Endothelial cell of umbilical vein (primary cell): Measurements from ENCODE around the gene GNAT1. TPM values are rescaled to one million over a fixed set of nuclear protein-coding genes. Genes with fewer than 3 reads are reported as not detected.

Experiments used
- BruUV-seq: library from RNA; stranded (reverse); fragments of 400-500 nt; replicated peaks from 2 replicates; lab custom pipeline; 2021; lab: Mats Ljungman, UMichigan
- CTCF ChIA-PET: fragments of 300-600, 350-600 bp; sonication (Branson Sonifier 250); formaldehyde crosslinking; loops from one replicate; lab custom pipeline; 2021; ENCODE audit warnings: antibody characterized with exemption, inconsistent platforms; lab: Charles Lee
- POLR2A ChIA-PET: fragments of 300-600, 350-600 bp; sonication (Branson Sonifier 250); formaldehyde crosslinking; loops from one replicate; lab custom pipeline; 2021; ENCODE audit warnings: antibody characterized with exemption, inconsistent platforms; lab: Charles Lee
- DNase-seq: peaks from one replicate; pipeline ENCODE4 v3.0.0-alpha.2; 2011; ENCODE audit warnings: low read depth, low spot score
- FAIRE-seq: peaks from 2 replicates; lab custom pipeline; 2011; peaks lifted over from hg19 to GRCh38; lab: Jason Lieb, UNC
- H2AFZ ChIP-seq: 2 replicates; pipeline ENCODE4 v1.6.0; 2012; ENCODE audit warnings: low read depth, low read length, control low read depth, inconsistent platforms
- H3K27ac ChIP-seq: 2 replicates; pipeline ENCODE4 v1.5.1; 2011; ENCODE audit warnings: low read depth, mild to moderate bottlenecking, control low read depth, low read length, moderate library complexity; ENCODE audit not compliant: insufficient read depth
- H3K27me3 ChIP-seq, 2 experiments: 2 replicates each; pipeline versions ENCODE4 v1.6.0 to v1.6.1; 2011; ENCODE audit warnings: low read length in 2 of 2, mixed read lengths in 1 of 2; ENCODE audit not compliant: control insufficient read depth in 2 of 2, insufficient read depth in 2 of 2
- H3K36me3 ChIP-seq, 2 experiments: 2 replicates in 1 of 2; 3 replicates in 1 of 2; pipeline ENCODE4 v1.5.1; 2011; ENCODE audit warnings: low read length in 2 of 2, mild to moderate bottlenecking in 1 of 2, moderate library complexity in 1 of 2; ENCODE audit not compliant: control insufficient read depth in 2 of 2, insufficient read depth in 2 of 2; ENCODE audit errors: extremely low read depth in 1 of 2
- H3K4me1 ChIP-seq: 3 replicates; pipeline ENCODE4 v1.5.1; 2011; ENCODE audit warnings: mild to moderate bottlenecking, low read length; ENCODE audit not compliant: control insufficient read depth, insufficient read depth; ENCODE audit errors: extremely low read depth
- H3K4me2 ChIP-seq: 2 replicates; pipeline ENCODE4 v1.6.1; 2011; ENCODE audit warnings: low read length, control low read depth, mixed read lengths; ENCODE audit not compliant: insufficient read depth
- H3K4me3 ChIP-seq, 3 experiments: fragments of 200-600 bp in 1 of 3; sonication (generic), shearing (Covaris generic) in 1 of 3; replicated peaks in 1 of 3; 2 replicates each; pipeline ENCODE4 v1.5.1; 2011 to 2016; ENCODE audit warnings: control low read depth in 3 of 3, low read length in 3 of 3, mild to moderate bottlenecking in 2 of 3, inconsistent platforms in 1 of 3, low read depth in 1 of 3, moderate library complexity in 1 of 3; ENCODE audit not compliant: insufficient read depth in 1 of 3
- H3K79me2 ChIP-seq: 2 replicates; pipeline ENCODE4 v1.6.0; 2012; ENCODE audit warnings: low read length, inconsistent platforms; ENCODE audit not compliant: control insufficient read depth, insufficient read depth
- H3K9ac ChIP-seq: replicated peaks from 2 replicates; pipeline ENCODE3; 2011; ENCODE audit warnings: low read length, control low read depth; ENCODE audit not compliant: insufficient read depth; ENCODE audit errors: extremely low read depth
- H3K9me1 ChIP-seq: replicated peaks from 3 replicates; pipeline ENCODE4 v1.6.0; 2011; ENCODE audit warnings: mild to moderate bottlenecking, low read length; ENCODE audit not compliant: control insufficient read depth, insufficient read depth; ENCODE audit errors: extremely low read depth
- H3K9me3 ChIP-seq: replicated peaks from 2 replicates; pipeline ENCODE4 v1.5.1; 2012; ENCODE audit warnings: low read length, inconsistent platforms; ENCODE audit not compliant: control insufficient read depth, insufficient read depth
- H4K20me1 ChIP-seq: replicated peaks from 2 replicates; pipeline ENCODE3; 2011; ENCODE audit warnings: mild to moderate bottlenecking, low read length; ENCODE audit not compliant: control insufficient read depth, insufficient read depth; ENCODE audit errors: extremely low read depth
- EZH2 ChIP-seq: IDR thresholded peaks from 2 replicates; pipeline ENCODE4 v1.6.1; 2012; ENCODE audit warnings: borderline replicate concordance, low read depth, mild to moderate bottlenecking, moderate library complexity, low read length, inconsistent platforms; ENCODE audit not compliant: severe bottlenecking
- FOS ChIP-seq: IDR thresholded peaks from 2 replicates; pipeline ENCODE4 v1.6.1; 2011; ENCODE audit warnings: mild to moderate bottlenecking, low read length, moderate library complexity, borderline replicate concordance; ENCODE audit not compliant: insufficient read depth
- GATA2 ChIP-seq: IDR thresholded peaks from 2 replicates; pipeline ENCODE4 v1.7.0; 2011; ENCODE audit warnings: low read depth, mild to moderate bottlenecking, moderate library complexity, mixed read lengths, low read length; ENCODE audit not compliant: insufficient read length, insufficient read depth
- JUN ChIP-seq: IDR thresholded peaks from 2 replicates; pipeline ENCODE4 v1.6.1; 2011; ENCODE audit warnings: borderline replicate concordance, low read depth; ENCODE audit not compliant: insufficient read length, insufficient read depth
- MYC ChIP-seq: IDR thresholded peaks from one replicate; pipeline ENCODE4 v1.6.1; 2011; ENCODE audit warnings: mild to moderate bottlenecking, low read depth, low read length
- POLR2A ChIP-seq: IDR thresholded peaks from 2 replicates; pipeline ENCODE4 v1.6.1; 2012; ENCODE audit warnings: low read depth, mild to moderate bottlenecking, control low read depth, low read length
- POLR2AphosphoS5 ChIP-seq: IDR thresholded peaks from 2 replicates; pipeline ENCODE4 v1.6.1; 2012; ENCODE audit warnings: low read depth, mild to moderate bottlenecking, control low read depth, low read length, moderate library complexity; ENCODE audit not compliant: insufficient read depth
- dilution Hi-C: fragments of 300-500 bp; cut with MboI; formaldehyde crosslinking; loops from one replicate; pipeline ENCODE4 v1.15.0; 2019; ENCODE audit warnings: low sequenced_read_pairs; ENCODE audit not compliant: extremely low pct_ligation_motif_present
- intact Hi-C: fragments of 100-400 bp; cut with micrococcal nuclease; formaldehyde crosslinking; loops from one replicate; pipeline ENCODE4 v1.10.0; 2022
- polyA plus RNA-seq, 4 experiments: library from polyadenylated mRNA; depleted of rRNA in 3 of 4; stranded (reverse) in 3 of 4; unstranded in 1 of 4; fragments of >200 nt; gene quantifications; 2 replicates each; pipeline versions ENCODE4 v1.2.1 to v1.2.3, GENCODE V29; 2011 to 2012; ENCODE audit warnings: missing spikeins in 1 of 4
- total RNA-seq: library from RNA; stranded (reverse); gene quantifications from 2 replicates; pipeline ENCODE4 v1.2.3, GENCODE V29; 2021
- TF ChIP-seq, protein P1 (sequence below): IDR thresholded peaks from 2 replicates; pipeline ENCODE4 v1.6.1; 2011; ENCODE audit not compliant: insufficient read depth, insufficient read length
- TF ChIP-seq, protein P2 (sequence below), 2 donors: IDR thresholded peaks; 1 replicate in 1 of 2; 2 replicates in 1 of 2; pipeline ENCODE4 v1.5.1; 2011; ENCODE audit warnings: low read length in 2 of 2, mild to moderate bottlenecking in 2 of 2, moderate library complexity in 2 of 2, control low read depth in 1 of 2, inconsistent platforms in 1 of 2, low read depth in 1 of 2; ENCODE audit not compliant: insufficient read depth in 1 of 2; ENCODE audit errors: extremely low read depth in 1 of 2

The GNAT1 gene
- total and polyA plus RNA-seq, 2 donors (not counting 3 experiments of a cell fraction or from before 2014, with no cell fraction given) = 0.77 TPM; not detected in 1

DNA sequence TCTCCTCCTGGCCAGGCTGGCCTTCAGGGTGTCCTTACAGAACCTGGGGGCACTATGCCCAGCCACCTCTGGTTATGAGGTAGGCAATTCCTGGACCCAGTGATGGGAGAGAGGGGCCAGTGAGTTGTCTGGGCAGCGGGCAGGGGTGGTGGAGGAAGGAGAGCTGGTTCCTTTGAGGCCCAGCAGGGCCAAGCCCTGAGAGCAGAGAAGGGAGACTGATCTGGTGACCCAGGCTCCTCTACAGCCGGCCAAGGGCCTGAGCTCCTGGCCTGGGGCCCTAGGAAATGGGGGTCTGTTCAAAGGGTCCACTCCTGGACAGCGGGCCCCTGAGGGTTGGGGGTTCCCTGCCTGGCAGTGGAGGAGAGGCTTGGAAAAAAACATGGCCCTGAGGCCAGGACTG lies 21.6 kb downstream of the GNAT1 start:
- no peak overlapping the region for H3K4me2 ChIP-seq
- ChIA-PET CTCF (interaction anchor here (5.9 kb wide), 1 partner anchor 18 kb away, joined by 53 read pairs; no protein-coding TSS in a partner anchor), POLR2A (interaction anchor here (0.6 kb wide), 1 partner anchor 68 kb away, joined by 7 read pairs; no protein-coding TSS in a partner anchor)
- dilution Hi-C loops (no loop called here), intact Hi-C loops (no loop called here)
- H3K79me2 ChIP-seq = no peaks in the 10 kb centered on the region
- no peaks in the 10 kb centered on the region for H3K9me3 ChIP-seq
- no peaks in the 10 kb centered on the region for H3K36me3 ChIP-seq
- H3K4me1 ChIP-seq = no peaks in the 10 kb centered on the region
- H2AFZ ChIP-seq = no peak overlapping the region
- H3K27me3 ChIP-seq = no peaks in the 10 kb centered on the region
- DNase-seq (no peak), FAIRE-seq (no peak)
- no peak overlapping the region for H3K27ac ChIP-seq
- TF ChIP-seq JUN = no peak
- no peak for TF ChIP-seq FOS
- TF ChIP-seq GATA2 = no peak
- TF ChIP-seq POLR2AphosphoS5 = no peak
- TF ChIP-seq, protein P1, sequence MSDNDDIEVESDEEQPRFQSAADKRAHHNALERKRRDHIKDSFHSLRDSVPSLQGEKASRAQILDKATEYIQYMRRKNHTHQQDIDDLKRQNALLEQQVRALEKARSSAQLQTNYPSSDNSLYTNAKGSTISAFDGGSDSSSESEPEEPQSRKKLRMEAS = no peak
- TF ChIP-seq, protein P2, sequence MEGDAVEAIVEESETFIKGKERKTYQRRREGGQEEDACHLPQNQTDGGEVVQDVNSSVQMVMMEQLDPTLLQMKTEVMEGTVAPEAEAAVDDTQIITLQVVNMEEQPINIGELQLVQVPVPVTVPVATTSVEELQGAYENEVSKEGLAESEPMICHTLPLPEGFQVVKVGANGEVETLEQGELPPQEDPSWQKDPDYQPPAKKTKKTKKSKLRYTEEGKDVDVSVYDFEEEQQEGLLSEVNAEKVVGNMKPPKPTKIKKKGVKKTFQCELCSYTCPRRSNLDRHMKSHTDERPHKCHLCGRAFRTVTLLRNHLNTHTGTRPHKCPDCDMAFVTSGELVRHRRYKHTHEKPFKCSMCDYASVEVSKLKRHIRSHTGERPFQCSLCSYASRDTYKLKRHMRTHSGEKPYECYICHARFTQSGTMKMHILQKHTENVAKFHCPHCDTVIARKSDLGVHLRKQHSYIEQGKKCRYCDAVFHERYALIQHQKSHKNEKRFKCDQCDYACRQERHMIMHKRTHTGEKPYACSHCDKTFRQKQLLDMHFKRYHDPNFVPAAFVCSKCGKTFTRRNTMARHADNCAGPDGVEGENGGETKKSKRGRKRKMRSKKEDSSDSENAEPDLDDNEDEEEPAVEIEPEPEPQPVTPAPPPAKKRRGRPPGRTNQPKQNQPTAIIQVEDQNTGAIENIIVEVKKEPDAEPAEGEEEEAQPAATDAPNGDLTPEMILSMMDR (IDR thresholded peaks at IDR 0.05; ENCODE audit: extremely low read depth in 1 of 2, insufficient read depth in 1 of 2, low read depth in 1 of 2, low read length in 2 of 2) = no peak
- no peak for TF ChIP-seq EZH2
- no peak for TF ChIP-seq MYC
- TF ChIP-seq POLR2A = no peak
- BruUV-seq = no TSS peak
- H4K20me1 ChIP-seq = no peaks in the 10 kb centered on the region
- no peak overlapping the region for H3K4me3 ChIP-seq
- no peak overlapping the region for H3K9ac ChIP-seq
- no peaks in the 10 kb centered on the region for H3K9me1 ChIP-seq
